D721Med (cell line): ENCODE data around the gene IFNA4.
"Not testable (repeated sequence)": the region's sequence is repeated elsewhere in the genome, so short reads cannot be mapped to it uniquely, and the experiment has no call there.

Experiments used
- DNase-seq: peaks from one replicate; pipeline ENCODE4 v3.0.0; 2011; ENCODE audit warnings: low spot score; ENCODE audit not compliant: insufficient read length
- FAIRE-seq: peaks from 2 replicates; lab custom pipeline; 2011; peaks lifted over from hg19 to GRCh38; lab: Jason Lieb, UNC
- CTCF ChIP-seq: IDR thresholded peaks from 2 replicates; pipeline ENCODE4 v1.5.1; 2012; ENCODE audit warnings: mild to moderate bottlenecking, control low read depth; ENCODE audit not compliant: insufficient read depth; ENCODE audit errors: missing control alignments

IFNA4 gene

DNA sequence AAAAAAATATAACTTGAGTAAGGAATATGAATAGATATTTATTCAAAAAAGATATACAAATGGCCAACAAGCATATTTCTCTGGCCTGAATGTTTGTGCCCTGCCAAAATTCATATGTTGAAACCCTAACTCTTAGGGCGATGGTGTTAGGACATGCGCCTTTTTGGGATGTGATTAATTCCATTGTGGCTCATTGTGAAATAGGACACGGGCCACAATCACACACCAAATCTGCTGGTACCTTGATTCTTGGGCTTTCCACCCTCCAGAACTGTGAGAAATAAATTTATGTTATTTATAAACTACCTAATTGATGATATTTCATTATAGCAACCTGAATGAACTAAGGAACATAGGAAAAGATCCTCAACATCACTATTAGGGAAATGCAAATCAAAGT, 15.2 kb downstream of the IFNA4 start:
- DNase-seq = no peak
- TF ChIP-seq CTCF = no peak
- FAIRE-seq = no peak

DNA sequence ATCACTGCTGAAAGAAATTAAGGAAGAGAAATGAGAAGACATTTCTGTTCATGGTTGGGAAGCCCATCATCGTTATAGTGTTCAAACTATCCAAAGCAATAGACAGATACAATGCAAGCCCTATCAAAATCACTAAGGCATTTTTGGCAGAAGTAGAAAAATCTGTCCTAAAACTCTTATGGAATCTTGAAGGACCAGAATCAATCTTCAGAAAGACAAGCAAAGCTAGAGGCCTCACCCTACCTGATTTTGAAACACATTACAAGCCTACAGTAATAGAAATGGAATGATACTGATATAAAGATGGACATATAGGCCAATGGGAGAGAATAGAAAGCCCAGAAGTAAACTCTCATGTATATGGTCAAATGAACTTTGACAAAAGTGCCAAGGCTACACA, 16.0 kb downstream of the IFNA4 start:
- FAIRE-seq (no peak), DNase-seq (no peak)
- TF ChIP-seq CTCF = no peak

GRCh38 chr9:21166560-21166959, 20.8 kb downstream of the IFNA4 start, which contains the start of gene IFNA21:
Gene IFNA21, minus strand, starts transcription at chr9:21166660. Its CDS starts 48 bp downstream, at chr9:21166612.
- not testable (repeated sequence) for FAIRE-seq, DNase-seq

GRCh38 chr9:21165516-21165915, 21.9 kb downstream of the IFNA4 start:
- TF ChIP-seq CTCF = no peak
- no peak for FAIRE-seq
- DNase-seq = no peak

GRCh38 chr9:21160178-21160577, 27.2 kb downstream of the IFNA4 start:
- no peak for FAIRE-seq
- no peak for DNase-seq
- TF ChIP-seq CTCF = no peak

- FAIRE-seq (no peak), DNase-seq (no peak)
- TF ChIP-seq CTCF = no peak
Observed at GRCh38 chr9:21155501-21155900, 31.9 kb downstream of the IFNA4 start.

DNA sequence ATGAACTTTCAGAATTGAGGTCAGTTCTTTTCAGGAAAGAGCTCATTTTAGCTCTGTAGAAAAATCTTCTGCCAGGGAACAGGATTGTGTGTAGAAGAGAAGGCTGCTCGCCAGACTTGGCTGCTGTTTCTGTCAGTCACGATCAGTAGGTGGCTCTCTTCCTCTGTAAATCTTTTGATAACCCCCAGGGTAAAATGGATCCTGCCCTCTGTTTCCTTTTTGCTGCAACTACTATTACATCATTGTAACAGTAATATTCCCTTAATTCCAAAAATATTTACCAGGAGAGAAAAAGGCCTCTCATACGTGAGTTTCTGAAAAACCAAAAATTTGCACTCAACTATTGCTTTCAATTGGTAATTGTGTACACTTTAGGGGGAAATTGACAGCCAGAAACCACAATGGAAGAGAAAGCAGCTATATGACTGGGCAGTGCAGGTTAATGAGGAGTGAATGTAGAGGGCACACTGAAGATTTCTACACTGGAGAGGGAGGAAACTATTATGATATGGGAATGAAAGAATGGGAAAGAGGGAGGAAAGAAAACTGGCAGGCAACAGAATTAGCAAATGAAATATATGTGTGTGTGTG, 33.3 kb downstream of the IFNA4 start:
- DNase-seq = no peak
- peak; percentile 28 for TF ChIP-seq CTCF
- no peak for FAIRE-seq
